GM21576 (cell line): ENCODE results near the gene ADRB2.
"Not testable (repeated sequence)": the region's sequence is repeated elsewhere in the genome, so short reads cannot be mapped to it uniquely, and the experiment has no call there.

Source experiments
- ATAC-seq: cut with Tn5 transposase; IDR thresholded peaks from one replicate; pipeline ENCODE4 v1.9.1; 2021; ENCODE audit warnings: mild to moderate bottlenecking, moderate library complexity; ENCODE audit not compliant: unreplicated experiment

The ADRB2 gene

GRCh38 chr5:148850836-148851235 lies 24.4 kb downstream of the ADRB2 start:
- ATAC-seq: no peak

- peak; percentile 57 for ATAC-seq
Measured at GRCh38 chr5:148853868-148854267, 27.5 kb downstream of the ADRB2 start.

DNA sequence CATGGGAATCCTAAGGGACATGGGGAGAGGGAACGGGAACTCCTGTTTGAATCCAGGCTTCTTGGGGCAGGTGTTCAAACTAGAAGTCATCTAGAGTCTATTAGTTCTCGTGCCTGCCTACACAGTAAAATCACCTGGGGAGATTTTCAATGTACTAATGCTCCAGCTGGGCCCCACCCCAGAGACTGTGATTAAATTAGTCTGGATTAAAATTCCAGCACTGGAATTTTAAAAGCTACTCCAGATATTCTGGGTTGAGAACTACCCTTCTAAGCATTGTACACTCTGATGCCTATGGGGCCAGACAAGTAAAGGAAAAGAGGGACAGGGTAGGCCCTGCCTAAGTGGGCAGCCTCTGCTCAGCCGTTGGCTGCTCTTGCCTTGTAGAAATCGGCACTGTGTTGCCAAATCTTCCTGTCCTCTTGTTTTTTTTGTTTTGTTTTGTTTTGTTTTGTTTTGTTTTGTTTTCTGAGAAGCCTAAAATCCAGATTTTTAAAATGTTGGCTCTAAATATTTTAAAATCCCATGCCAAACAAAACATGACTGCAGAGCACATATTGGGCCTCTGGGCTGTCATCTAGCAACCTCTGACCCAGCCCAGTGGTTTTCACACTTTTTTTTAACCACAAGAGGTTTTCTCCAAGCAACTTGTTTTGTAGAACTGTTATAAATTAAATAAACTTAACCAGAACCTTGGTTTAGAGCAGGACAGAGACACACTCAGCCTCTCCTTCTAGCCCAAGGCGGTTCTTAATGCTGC lies 29.0 kb downstream of the ADRB2 start:
- ATAC-seq: no peak

DNA sequence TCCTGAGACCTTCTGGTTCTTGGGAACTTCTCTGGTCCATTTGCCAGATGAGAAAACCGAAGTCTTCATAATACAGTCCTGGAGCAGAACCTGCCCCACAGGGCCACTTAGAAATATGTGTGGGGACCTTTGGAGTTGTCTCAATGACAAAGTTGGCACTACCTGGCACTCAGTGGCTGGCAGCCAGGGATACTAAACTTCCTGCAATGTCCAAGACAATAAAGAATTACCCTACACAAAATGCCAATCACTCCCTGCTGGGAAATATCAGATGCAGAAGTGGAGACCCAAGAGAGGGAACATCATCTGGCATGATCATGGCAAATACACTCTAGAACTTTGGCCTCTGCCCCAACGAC lies 29.6 kb downstream of the ADRB2 start:
- ATAC-seq: no peak

DNA sequence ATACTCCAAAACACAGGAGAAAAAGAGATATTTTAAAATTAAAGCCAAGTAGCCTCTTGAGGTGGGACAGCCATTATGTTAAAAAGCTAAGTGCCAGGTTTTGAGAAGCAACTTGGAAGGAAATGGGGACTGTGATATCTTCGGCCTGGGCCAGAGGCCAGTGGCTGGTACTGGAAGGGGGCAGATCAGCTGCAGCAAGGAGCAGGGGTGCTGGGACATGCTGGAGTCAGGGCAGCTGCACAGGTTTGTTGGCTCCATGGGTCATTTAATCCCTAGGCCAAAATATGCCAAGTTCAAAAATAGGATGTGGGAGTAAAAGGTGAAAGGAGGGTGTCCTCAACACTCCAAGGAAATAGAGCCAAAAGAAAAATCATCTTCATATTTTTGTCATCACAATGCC lies 30.0 kb downstream of the ADRB2 start:
- ATAC-seq: no peak

GRCh38 chr5:148857474-148857873 lies 31.1 kb downstream of the ADRB2 start:
- ATAC-seq: no peak

DNA sequence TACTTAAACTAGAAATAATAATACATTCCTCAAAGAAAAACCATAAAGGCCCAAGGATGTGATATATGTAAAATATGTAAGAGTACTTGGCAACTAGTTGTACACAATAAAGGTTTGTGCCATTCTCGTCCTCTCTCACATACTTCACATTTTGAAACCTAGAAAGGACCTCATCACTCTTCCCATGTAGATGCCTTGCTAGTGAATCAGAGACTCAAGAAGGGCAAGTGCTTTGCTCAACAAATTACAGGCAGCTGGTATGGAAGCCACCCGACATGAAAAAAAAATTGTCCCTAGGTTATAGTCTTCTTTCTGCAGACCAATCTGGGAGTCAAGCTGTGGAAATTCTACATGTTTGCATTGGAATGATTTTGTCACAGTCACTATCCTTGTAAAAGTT lies 31.7 kb downstream of the ADRB2 start:
- no peak for ATAC-seq

GRCh38 chr5:148858547-148858946 lies 32.1 kb downstream of the ADRB2 start:
- ATAC-seq: no peak

DNA sequence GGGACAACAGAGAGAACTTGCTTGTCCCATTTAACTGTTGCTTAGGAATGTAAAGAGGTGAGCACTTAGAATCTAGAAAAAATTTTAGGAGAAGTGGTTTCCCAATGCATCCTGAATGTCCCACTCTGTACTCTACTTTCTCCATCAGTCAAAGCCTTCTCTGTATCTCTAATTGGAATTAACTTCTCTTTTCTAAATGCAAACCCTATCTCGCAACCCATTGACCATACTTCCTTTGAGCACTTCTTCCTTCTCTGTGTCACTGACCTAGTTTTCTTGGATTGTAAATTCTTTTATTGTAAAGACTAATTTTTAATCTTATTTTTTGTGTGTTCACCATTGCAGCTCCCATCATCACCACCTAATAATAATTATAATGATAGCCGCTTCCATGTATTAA lies 33.3 kb downstream of the ADRB2 start:
- no peak for ATAC-seq

- ATAC-seq: no peak
Measured at GRCh38 chr5:148860599-148860998, 34.2 kb downstream of the ADRB2 start.

GRCh38 chr5:148861088-148861487 lies 34.7 kb downstream of the ADRB2 start:
- no peak for ATAC-seq

DNA sequence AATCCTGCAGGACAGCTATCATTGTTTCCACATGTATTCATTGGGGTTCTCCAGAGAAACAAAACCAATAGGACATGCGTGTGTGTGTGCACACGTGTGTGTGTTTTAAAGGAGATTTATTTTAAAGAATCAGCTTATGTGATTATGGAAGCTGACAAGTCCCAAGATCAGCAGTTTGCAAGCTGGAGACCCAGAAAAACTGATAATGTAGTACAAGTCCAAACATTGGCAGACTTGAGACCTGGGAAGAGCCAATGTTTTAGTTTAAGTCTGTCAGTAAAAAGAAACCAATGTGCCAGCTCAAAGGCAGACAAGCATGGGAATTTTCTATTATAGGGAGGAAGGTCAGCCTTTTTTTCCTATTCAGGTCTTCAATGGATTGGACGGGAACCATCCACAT lies 35.3 kb downstream of the ADRB2 start:
- no peak for ATAC-seq

GRCh38 chr5:148864113-148864841 lies 37.9 kb downstream of the ADRB2 start:
- no peak for ATAC-seq

DNA sequence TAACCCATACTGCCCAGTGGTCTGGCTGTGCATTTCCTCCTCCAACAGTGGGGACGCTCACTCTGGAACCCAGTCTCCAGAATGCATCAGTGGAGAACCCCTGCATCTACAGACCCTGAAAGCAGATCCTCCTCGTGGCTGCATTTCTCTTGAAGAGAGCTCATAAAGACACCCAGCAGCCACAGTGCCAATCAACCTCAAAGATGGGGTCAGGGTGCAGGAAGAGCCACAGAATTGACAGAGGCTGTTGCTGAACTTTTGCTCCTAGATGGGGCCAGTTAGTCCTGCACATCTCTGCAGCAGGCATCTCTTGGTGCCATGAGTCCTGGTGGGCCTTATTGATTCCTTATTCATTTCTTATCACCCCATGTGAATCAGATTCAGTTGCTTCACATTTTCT lies 39.6 kb downstream of the ADRB2 start:
- no peak for ATAC-seq

DNA sequence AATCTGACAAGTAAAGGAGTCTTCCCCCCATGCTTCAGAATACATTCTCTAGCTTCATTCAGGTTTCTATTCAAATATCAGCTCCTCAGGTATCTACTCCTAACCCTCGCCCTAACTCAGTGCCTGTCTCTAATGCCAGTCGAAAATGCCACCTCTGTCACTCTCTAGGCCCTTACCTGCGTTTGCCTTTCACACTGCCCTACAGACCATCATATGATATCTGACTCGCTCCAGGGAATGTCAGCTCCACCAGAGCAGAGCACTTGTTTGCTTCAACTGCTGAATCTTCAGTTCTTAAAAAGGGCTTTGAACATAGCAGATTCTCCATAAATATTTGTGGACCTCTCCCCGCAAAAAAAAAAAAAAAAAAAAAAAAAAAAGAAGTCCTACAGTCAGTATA lies 46.7 kb downstream of the ADRB2 start:
- no peak for ATAC-seq

GRCh38 chr5:148873690-148874485 lies 47.5 kb downstream of the ADRB2 start:
- no peak for ATAC-seq

DNA sequence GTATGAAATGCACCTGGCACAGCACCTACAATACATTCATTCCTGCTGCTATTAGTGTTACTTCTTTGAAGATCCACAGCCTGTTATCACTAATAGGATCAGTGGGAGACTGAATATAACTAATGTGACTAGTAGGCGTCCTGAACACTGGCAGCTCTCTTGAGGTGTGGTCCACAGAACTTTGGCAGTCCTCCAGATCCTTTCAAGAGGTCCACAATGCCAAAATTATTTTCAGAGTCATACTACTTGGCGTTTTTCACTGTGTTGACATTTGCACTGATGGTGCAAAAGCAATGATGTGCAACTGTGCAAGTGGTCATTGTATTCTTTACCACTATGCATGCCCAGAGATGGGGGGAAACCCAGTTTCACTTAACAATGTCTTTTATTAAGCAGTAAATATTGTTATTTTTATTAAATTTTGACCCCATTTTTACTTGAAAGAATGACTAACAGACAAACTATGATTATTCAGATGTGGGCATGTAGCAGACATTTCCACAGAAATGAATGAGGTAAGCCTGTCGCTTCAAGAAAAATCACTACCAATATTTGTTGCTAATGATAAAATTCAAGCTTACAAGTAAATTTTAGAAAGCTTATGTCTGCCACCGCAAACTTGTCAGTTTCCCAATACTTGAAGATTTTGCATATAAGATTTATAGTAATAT lies 48.9 kb downstream of the ADRB2 start:
- no peak for ATAC-seq

GRCh38 chr5:148877436-148877835 lies 51.0 kb downstream of the ADRB2 start:
- not testable (repeated sequence) for ATAC-seq
